Ishikawa (cell line): ENCODE results near the gene NF1.

Experiments
- CEBPB ChIP-seq: IDR thresholded peaks from 2 replicates; pipeline ENCODE4 v1.6.1; 2012
- CREB1 ChIP-seq: IDR thresholded peaks from 2 replicates; pipeline ENCODE4 v1.6.1; 2012; ENCODE audit warnings: low read depth
- EGR1 ChIP-seq: IDR thresholded peaks from 2 replicates; pipeline ENCODE4 v1.6.1; 2012
- EP300 ChIP-seq: IDR thresholded peaks from 2 replicates; pipeline ENCODE4 v1.6.1; 2012; ENCODE audit warnings: borderline replicate concordance
- FOXM1 ChIP-seq: IDR thresholded peaks from 2 replicates; pipeline ENCODE4 v1.6.1; 2012; ENCODE audit warnings: low read depth, borderline replicate concordance
- MAX ChIP-seq: IDR thresholded peaks from 2 replicates; pipeline ENCODE4 v1.6.1; 2012
- NFIC ChIP-seq: IDR thresholded peaks from 2 replicates; pipeline ENCODE4 v1.6.1; 2012
- RAD21 ChIP-seq: IDR thresholded peaks from 2 replicates; pipeline ENCODE4 v1.6.1; 2012; ENCODE audit warnings: low read depth
- REST ChIP-seq: IDR thresholded peaks from 2 replicates; pipeline ENCODE4 v1.6.1; 2012; ENCODE audit warnings: low read depth, mild to moderate bottlenecking
- TAF1 ChIP-seq: IDR thresholded peaks from 2 replicates; pipeline ENCODE4 v1.6.1; 2012; ENCODE audit warnings: low read depth, mild to moderate bottlenecking
- TCF12 ChIP-seq: IDR thresholded peaks from 2 replicates; pipeline ENCODE4 v1.6.1; 2012; ENCODE audit warnings: low read depth
- TEAD4 ChIP-seq: IDR thresholded peaks from 2 replicates; pipeline ENCODE4 v1.6.1; 2012
- USF1 ChIP-seq: IDR thresholded peaks from 2 replicates; pipeline ENCODE4 v1.6.1; 2012
- YY1 ChIP-seq: IDR thresholded peaks from 2 replicates; pipeline ENCODE4 v1.6.1; 2012; ENCODE audit warnings: low read depth
- ZBTB7A ChIP-seq: IDR thresholded peaks from 2 replicates; pipeline ENCODE4 v1.6.1; 2012; ENCODE audit warnings: low read depth

The NF1 gene

DNA sequence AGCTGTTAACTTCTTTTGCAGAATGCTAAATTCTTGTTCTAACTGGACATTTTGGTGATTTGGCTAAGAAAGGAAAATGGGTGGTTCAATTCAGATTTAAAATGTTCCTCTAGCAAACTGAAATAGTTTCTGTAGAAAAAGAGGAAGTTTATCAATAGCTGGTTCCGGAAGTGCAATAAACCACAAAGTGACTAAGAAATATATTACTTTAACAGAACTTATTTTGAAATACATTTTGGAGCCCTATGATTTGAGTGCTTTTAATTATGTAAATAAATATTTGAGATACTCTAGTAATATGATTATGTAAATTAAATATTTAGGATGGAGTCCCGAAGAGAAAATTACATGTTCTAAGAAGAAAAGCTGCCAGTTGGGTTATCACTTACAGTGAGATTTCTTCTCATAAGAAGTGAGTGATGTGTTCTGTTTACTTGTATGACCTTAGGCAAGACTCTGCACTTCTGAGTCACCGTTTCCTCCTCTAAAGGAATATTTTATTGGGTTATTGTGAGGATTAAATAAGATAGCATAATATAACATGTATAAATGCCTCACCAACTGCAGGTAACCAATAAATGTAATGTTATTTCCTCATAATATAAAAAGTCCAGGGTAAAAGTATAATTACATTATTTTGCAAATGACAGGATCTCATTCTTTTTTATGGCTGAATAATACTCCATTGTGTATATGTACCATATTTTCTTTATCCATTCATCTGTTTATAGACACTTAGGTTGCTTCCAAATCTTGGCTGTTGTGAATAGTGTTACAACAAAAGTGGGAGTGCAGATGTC is 219.4 kb downstream of the NF1 start, which contains the start of gene EVI2B:
Gene EVI2B, minus strand, starts transcription at position 73 of the 800 bp plus-strand sequence. CDS start 8,445 bp downstream, outside the sequence.
- TF ChIP-seq RAD21 = no peak
- no peak for TF ChIP-seq TEAD4
- TF ChIP-seq REST = no peak

- no peak for TF ChIP-seq CEBPB
Observed at GRCh38 chr17:31314782-31315100, 220.0 kb downstream of the NF1 start.

GRCh38 chr17:31318298-31318801 is 223.6 kb downstream of the NF1 start:
- no peak for TF ChIP-seq YY1
- TF ChIP-seq EGR1 = no peak
- no peak for TF ChIP-seq ZBTB7A
- no peak for TF ChIP-seq FOXM1
- no peak for TF ChIP-seq CEBPB
- TF ChIP-seq REST = no peak
- TF ChIP-seq TEAD4 = no peak
- TF ChIP-seq MAX = no peak
- TF ChIP-seq TCF12 = no peak
- TF ChIP-seq CREB1 = no peak
- no peak for TF ChIP-seq TAF1
- TF ChIP-seq RAD21 = no peak
- TF ChIP-seq EP300 = no peak

- TF ChIP-seq USF1 = no peak
- no peak for TF ChIP-seq TCF12
Observed at GRCh38 chr17:31318851-31319661, 224.3 kb downstream of the NF1 start.

GRCh38 chr17:31320241-31320640 is 225.5 kb downstream of the NF1 start:
- TF ChIP-seq RAD21 = no peak
- TF ChIP-seq CEBPB = no peak
- TF ChIP-seq REST = no peak
- TF ChIP-seq TAF1 = no peak
- no peak for TF ChIP-seq MAX
- no peak for TF ChIP-seq EP300
- TF ChIP-seq ZBTB7A = no peak
- TF ChIP-seq USF1 = no peak
- TF ChIP-seq EGR1 = no peak
- TF ChIP-seq CREB1 = no peak
- TF ChIP-seq FOXM1 = no peak
- no peak for TF ChIP-seq NFIC
- no peak for TF ChIP-seq YY1
- TF ChIP-seq TEAD4 = no peak
- TF ChIP-seq TCF12 = no peak
